Mesenchymal stem cell (in vitro differentiated cells and primary cell): ENCODE data around the gene CCT7.
A peak's percentile ranks its signal among the peaks of the same experiment; 100 is the strongest.

Source experiments
- DNase-seq: peaks from one replicate; pipeline ENCODE4 v3.0.0-alpha.2; 2013
- H2AFZ ChIP-seq: one replicate; pipeline ENCODE4 v1.6.1; 2013; ENCODE audit warnings: low read depth, mild to moderate bottlenecking, control low read depth, inconsistent platforms, low read length, moderate library complexity
- H2AK5ac ChIP-seq: 2 replicates; pipeline ENCODE4 v1.6.1; 2013; ENCODE audit warnings: low read length, moderate library complexity, mild to moderate bottlenecking, inconsistent platforms; ENCODE audit not compliant: severe bottlenecking
- H2BK120ac ChIP-seq: one replicate; pipeline ENCODE4 v1.6.1; 2013; ENCODE audit warnings: low read depth, mild to moderate bottlenecking, inconsistent platforms, low read length, moderate library complexity
- H2BK12ac ChIP-seq, 2 experiments: one replicate each; pipeline ENCODE4 v1.6.1; 2013; ENCODE audit warnings: inconsistent platforms in 2 of 2, low read length in 2 of 2, mild to moderate bottlenecking in 2 of 2, moderate library complexity in 2 of 2, control low read depth in 1 of 2
- H2BK15ac ChIP-seq: one replicate; pipeline ENCODE4 v1.6.1; 2013; ENCODE audit warnings: mild to moderate bottlenecking, low read depth, inconsistent platforms; ENCODE audit not compliant: poor library complexity, severe bottlenecking
- H2BK5ac ChIP-seq: 2 replicates; pipeline ENCODE4 v1.6.1; 2013; ENCODE audit warnings: low read depth, mild to moderate bottlenecking, low read length, control low read depth, inconsistent platforms; ENCODE audit not compliant: poor library complexity, severe bottlenecking
- H3K14ac ChIP-seq, 2 experiments: one replicate each; pipeline ENCODE4 v1.6.1; 2013; ENCODE audit warnings: inconsistent platforms in 2 of 2, low read length in 2 of 2, control low read depth in 1 of 2, mild to moderate bottlenecking in 1 of 2, moderate library complexity in 1 of 2
- H3K18ac ChIP-seq, 2 experiments: one replicate each; pipeline ENCODE4 v1.6.1; 2013; ENCODE audit warnings: inconsistent platforms in 2 of 2, low read length in 2 of 2, control low read depth in 1 of 2, low read depth in 1 of 2, mild to moderate bottlenecking in 1 of 2
- H3K23ac ChIP-seq, 2 experiments: one replicate each; pipeline ENCODE4 v1.6.1; 2013; ENCODE audit warnings: inconsistent platforms in 2 of 2, low read length in 2 of 2, mild to moderate bottlenecking in 2 of 2, moderate library complexity in 2 of 2, control low read depth in 1 of 2
- H3K27ac ChIP-seq: 2 replicates; pipeline ENCODE4 v1.5.1; 2013; ENCODE audit warnings: mild to moderate bottlenecking, moderate library complexity, low read length, control low read depth, inconsistent platforms; ENCODE audit not compliant: poor library complexity, severe bottlenecking
- H3K27me3 ChIP-seq, 2 experiments: 2 replicates each; pipeline versions ENCODE4 v1.6.1 to v1.7.0; 2013; ENCODE audit warnings: low read length in 2 of 2, mild to moderate bottlenecking in 2 of 2, moderate library complexity in 2 of 2, control low read depth in 1 of 2, inconsistent platforms in 1 of 2; ENCODE audit not compliant: control insufficient read depth in 1 of 2, insufficient read depth in 1 of 2
- H3K36me3 ChIP-seq, 2 experiments: 2 replicates each; pipeline versions ENCODE4 v1.6.1 to v1.7.0; 2013; ENCODE audit warnings: low read length in 2 of 2, control low read depth in 1 of 2, inconsistent platforms in 1 of 2, low read depth in 1 of 2, mild to moderate bottlenecking in 1 of 2; ENCODE audit not compliant: insufficient read depth in 2 of 2, control insufficient read depth in 1 of 2
- H3K4ac ChIP-seq, 2 experiments: one replicate each; pipeline ENCODE4 v1.6.1; 2013; ENCODE audit warnings: inconsistent platforms in 2 of 2, low read length in 2 of 2, mild to moderate bottlenecking in 2 of 2, moderate library complexity in 2 of 2, control low read depth in 1 of 2, low read depth in 1 of 2
- H3K4me1 ChIP-seq: 2 replicates; pipeline ENCODE4 v1.6.1; 2013; ENCODE audit warnings: low read depth, low read length, control low read depth; ENCODE audit not compliant: control insufficient read depth, insufficient read depth
- H3K4me2 ChIP-seq: 2 replicates; pipeline ENCODE4 v1.6.1; 2013; ENCODE audit warnings: low read length, mild to moderate bottlenecking, inconsistent platforms; ENCODE audit not compliant: poor library complexity, severe bottlenecking
- H3K4me3 ChIP-seq, 2 experiments: 2 replicates each; pipeline versions ENCODE4 v1.5.1 to v1.7.0; 2013; ENCODE audit warnings: low read length in 2 of 2, mild to moderate bottlenecking in 2 of 2, control low read depth in 1 of 2, low read depth in 1 of 2; ENCODE audit not compliant: insufficient read depth in 1 of 2
- H3K79me1 ChIP-seq: replicated peaks from 2 replicates; pipeline ENCODE4 v1.6.1; 2013; ENCODE audit warnings: mild to moderate bottlenecking, control low read depth, low read length, inconsistent platforms; ENCODE audit not compliant: poor library complexity, severe bottlenecking
- H3K9ac ChIP-seq: 2 replicates; pipeline ENCODE4 v1.7.0; 2013; ENCODE audit warnings: mild to moderate bottlenecking, low read length, moderate library complexity
- H3K9me3 ChIP-seq: 2 replicates; pipeline ENCODE4 v1.7.0; 2013; ENCODE audit warnings: mild to moderate bottlenecking, low read length; ENCODE audit not compliant: control insufficient read depth
- H4K8ac ChIP-seq: one replicate; pipeline ENCODE4 v1.6.1; 2013; ENCODE audit warnings: inconsistent platforms, mild to moderate bottlenecking, low read length, moderate library complexity
- H4K91ac ChIP-seq: one replicate; pipeline ENCODE4 v1.6.1; 2013; ENCODE audit warnings: mild to moderate bottlenecking, low read length, inconsistent platforms
- WGBS: methylation state at CpG from one replicate; pipeline ENCODE4 v1.1.7; 2013; ENCODE audit warnings: mixed read lengths; 5-methylcytosine and 5-hydroxymethylcytosine counted together

Gene CCT7

DNA sequence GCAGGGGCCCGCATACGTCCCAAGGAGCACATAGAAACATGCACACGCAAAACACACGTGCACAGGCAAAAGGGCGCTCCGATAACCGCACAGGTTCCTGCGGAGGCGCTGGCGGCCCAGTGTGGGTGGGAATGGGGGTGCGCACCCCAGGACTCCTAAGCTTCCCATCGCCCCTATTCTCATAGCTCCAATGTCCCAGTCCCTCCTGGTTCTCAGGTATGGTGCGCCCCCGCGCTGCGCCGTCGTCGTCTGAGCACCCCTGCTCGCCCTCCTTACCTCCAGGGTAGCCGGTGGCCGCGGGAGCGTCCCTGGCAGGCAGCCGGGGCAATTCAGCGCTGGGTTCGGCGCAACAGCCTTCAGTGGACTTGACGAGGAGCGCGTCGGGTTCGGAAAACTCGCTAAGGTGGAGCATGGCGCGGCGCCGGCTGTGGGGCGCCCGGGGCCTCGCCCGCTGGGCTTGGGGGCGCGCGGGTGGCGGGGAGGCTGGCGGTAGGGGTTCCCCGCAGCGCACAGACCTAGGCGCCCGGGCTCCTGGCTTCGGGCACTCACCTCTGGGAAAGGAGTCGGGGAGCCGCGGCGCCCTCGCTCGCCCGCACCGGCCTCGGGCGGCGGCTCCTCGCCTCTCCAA is 58.9 kb downstream of the CCT7 start:
- Histone ChIP-seq H2BK12ac (no peak overlapping the region), H3K79me1 (no peaks in the 10 kb centered on the region), H3K9ac (peak overlapping the region; percentile 36), H3K4me2 (peak overlapping the region; percentile 92), H3K14ac (no peak overlapping the region), H3K9me3 (peaks cover 5% of the 10 kb centered on the region), H2BK120ac (no peak overlapping the region), H3K36me3 (no peaks in the 10 kb centered on the region), H2AK5ac (no peak overlapping the region), H2BK15ac (no peak overlapping the region), H3K4ac (no peak overlapping the region), H3K27ac (no peak overlapping the region), H4K8ac (no peak overlapping the region), H4K91ac (no peak overlapping the region), H2AFZ (no peak overlapping the region), H3K4me1 (peaks cover 24% of the 10 kb centered on the region), H2BK5ac (no peak overlapping the region), H3K4me3 (peak overlapping the region; percentile 52 to 77), H3K23ac (peak overlapping the region in 1 of 2 experiments; percentile 6), H3K27me3 (peaks cover 94 to 96% of the 10 kb centered on the region in 2 experiments), H3K18ac (no peak overlapping the region)
- DNase-seq = no peak
- 6% methylated on average over 54 of the region's 64 CpGs for WGBS

DNA sequence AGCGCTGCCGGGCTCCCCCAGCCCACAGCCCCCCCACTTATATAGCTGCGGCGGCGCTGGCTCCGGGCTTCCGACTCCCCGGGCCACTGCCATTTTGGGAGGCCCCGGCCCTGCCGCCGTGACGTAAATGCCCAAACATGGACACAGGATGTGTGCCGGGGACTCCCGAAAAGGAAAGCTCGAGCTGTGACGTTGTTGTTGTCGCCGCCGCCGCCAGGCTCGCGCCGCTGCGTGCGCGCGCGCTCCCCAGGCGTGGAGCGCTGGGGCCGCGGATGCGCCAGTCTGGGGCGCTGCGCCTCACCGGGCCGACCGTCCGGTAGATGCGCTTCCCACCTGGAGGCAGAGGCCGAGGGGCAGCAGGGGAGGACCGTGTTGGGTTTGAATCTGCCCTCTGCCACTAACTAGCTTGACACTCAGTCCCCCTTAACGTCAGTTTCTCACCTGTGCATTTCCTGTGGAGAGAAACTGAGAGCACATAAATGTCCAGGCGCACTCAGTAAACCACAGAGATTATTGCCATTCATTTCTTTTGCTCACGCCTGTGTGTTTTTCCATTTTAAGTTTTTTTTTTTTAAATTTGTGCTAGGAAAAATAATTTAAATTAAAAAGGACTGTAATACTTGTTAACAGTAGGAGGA is 59.5 kb downstream of the CCT7 start, which contains the start of gene EGR4:
EGR4 (minus strand) TSS at position 15 of the 638 bp plus-strand sequence. CDS start 231 bp downstream, outside the sequence.
- Histone ChIP-seq H4K8ac (no peak within 1 kb of the TSS), H2AK5ac (no peak within 1 kb of the TSS), H2BK5ac (no peak within 1 kb of the TSS), H3K4me3 (peak within 1 kb of the TSS; percentile 52 to 77), H3K9me3 (peaks cover 5% of the 10 kb centered on the region), H3K23ac (peak within 1 kb of the TSS in 1 of 2 experiments; percentile 6), H2AFZ (peak within 1 kb of the TSS; percentile 36), H3K27me3 (peaks cover 88 to 90% of the 10 kb centered on the region in 2 experiments), H3K18ac (no peak within 1 kb of the TSS), H3K4me1 (peaks cover 24% of the 10 kb centered on the region), H2BK12ac (no peak within 1 kb of the TSS), H3K4me2 (peak within 1 kb of the TSS; percentile 92), H3K27ac (no peak within 1 kb of the TSS), H4K91ac (no peak within 1 kb of the TSS), H3K36me3 (no peaks in the 10 kb centered on the region), H3K79me1 (no peaks in the 10 kb centered on the region), H3K9ac (peak within 1 kb of the TSS; percentile 68), H3K4ac (no peak within 1 kb of the TSS), H2BK15ac (no peak within 1 kb of the TSS), H2BK120ac (no peak within 1 kb of the TSS), H3K14ac (no peak within 1 kb of the TSS)
- DNase-seq = peak; percentile 81
- 1% methylated on average over 44 of the region's 45 CpGs for WGBS

DNA sequence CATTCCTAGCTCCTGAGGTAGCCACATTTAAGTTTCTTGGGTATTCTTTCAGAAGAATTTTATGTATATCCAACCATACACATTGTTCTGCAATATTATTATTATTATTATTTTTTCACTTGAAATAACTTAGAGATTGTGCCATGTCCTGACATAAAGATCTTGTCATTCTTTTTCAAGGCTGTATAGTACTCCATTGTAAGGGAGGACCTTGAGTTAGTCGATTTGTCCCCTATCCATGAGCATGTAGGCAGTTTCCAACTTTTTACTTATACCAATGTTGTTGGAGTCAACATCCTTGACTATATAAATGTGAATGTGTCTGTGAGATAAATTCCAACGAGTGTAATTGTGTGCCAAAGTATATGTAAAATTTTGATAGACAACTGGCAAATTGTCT is 60.1 kb downstream of the CCT7 start:
- H4K8ac ChIP-seq = no peak overlapping the region
- H3K23ac ChIP-seq = no peak overlapping the region
- no peak overlapping the region for H3K18ac ChIP-seq
- no peaks in the 10 kb centered on the region for H3K79me1 ChIP-seq
- no peak overlapping the region for H3K4me3 ChIP-seq
- no peak overlapping the region for H2AFZ ChIP-seq
- peaks cover 24% of the 10 kb centered on the region for H3K4me1 ChIP-seq
- no CpG with 5 or more reads among the region's 2 CpGs for WGBS
- H3K27me3 ChIP-seq = peaks cover 83 to 84% of the 10 kb centered on the region in 2 experiments
- H3K9ac ChIP-seq = no peak overlapping the region
- peaks cover 5% of the 10 kb centered on the region for H3K9me3 ChIP-seq
- H2AK5ac ChIP-seq = no peak overlapping the region
- H3K4me2 ChIP-seq = no peak overlapping the region
- H3K27ac ChIP-seq = no peak overlapping the region
- no peak overlapping the region for H2BK120ac ChIP-seq
- DNase-seq = no peak
- no peaks in the 10 kb centered on the region for H3K36me3 ChIP-seq
- H2BK12ac ChIP-seq = no peak overlapping the region
- H3K14ac ChIP-seq = no peak overlapping the region
- H4K91ac ChIP-seq = no peak overlapping the region
- H3K4ac ChIP-seq = no peak overlapping the region
- H2BK15ac ChIP-seq = no peak overlapping the region
- no peak overlapping the region for H2BK5ac ChIP-seq

DNA sequence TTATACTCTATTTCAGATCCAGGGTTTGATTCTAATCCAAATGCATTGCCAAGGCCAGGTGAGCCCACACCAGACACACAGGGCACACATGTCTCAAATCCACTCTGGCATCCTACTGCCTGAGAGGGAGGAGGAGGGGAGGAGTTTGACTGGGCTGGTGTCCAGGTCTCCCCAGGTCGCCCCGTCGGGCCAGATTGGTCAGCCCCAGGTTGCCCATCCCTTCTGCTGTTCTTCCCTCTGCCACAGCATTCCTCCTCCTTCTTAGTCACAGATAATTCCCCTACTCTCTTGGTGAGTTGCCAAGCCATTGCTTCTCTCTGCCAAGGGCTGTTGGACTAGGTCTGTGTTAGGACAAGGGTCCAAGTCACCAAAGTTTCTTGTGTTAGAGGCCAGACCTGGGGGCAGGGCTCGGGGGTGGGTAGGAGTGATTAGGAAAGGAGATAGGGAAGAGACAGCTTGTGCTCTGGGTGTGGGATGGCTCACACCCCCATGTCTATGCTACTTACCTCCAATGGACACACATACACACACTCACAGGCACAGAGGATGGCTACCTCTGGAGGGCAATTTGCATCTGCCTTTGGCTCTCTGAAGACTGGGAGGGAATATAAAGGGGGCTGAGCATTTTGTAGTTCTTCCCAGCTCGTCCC is 61.8 kb downstream of the CCT7 start:
- no peak overlapping the region for H4K8ac ChIP-seq
- H4K91ac ChIP-seq = no peak overlapping the region
- no peak overlapping the region for H3K18ac ChIP-seq
- no peak overlapping the region for H3K9ac ChIP-seq
- H3K36me3 ChIP-seq = no peaks in the 10 kb centered on the region
- DNase-seq = no peak
- H3K4me3 ChIP-seq = no peak overlapping the region
- peaks cover 78 to 82% of the 10 kb centered on the region in 2 experiments for H3K27me3 ChIP-seq
- peaks cover 24% of the 10 kb centered on the region for H3K4me1 ChIP-seq
- no peak overlapping the region for H3K4me2 ChIP-seq
- no peak overlapping the region for H3K14ac ChIP-seq
- no peak overlapping the region for H3K27ac ChIP-seq
- H2BK12ac ChIP-seq = no peak overlapping the region
- WGBS = no CpG with 5 or more reads among the region's 5 CpGs
- no peak overlapping the region for H2BK120ac ChIP-seq
- H2AK5ac ChIP-seq = no peak overlapping the region
- no peak overlapping the region for H2BK15ac ChIP-seq
- H2BK5ac ChIP-seq = no peak overlapping the region
- no peak overlapping the region for H2AFZ ChIP-seq
- peaks cover 5% of the 10 kb centered on the region for H3K9me3 ChIP-seq
- H3K79me1 ChIP-seq = no peaks in the 10 kb centered on the region
- no peak overlapping the region for H3K4ac ChIP-seq
- H3K23ac ChIP-seq = no peak overlapping the region
